Endothelial cell of umbilical vein (primary cell): ENCODE measurements around the gene SENP5. TPM values are rescaled to one million over a fixed set of nuclear protein-coding genes. Genes with fewer than 3 reads are reported as not detected.

Experiments
- BruUV-seq: library from RNA; stranded (reverse); fragments of 400-500 nt; replicated peaks from 2 replicates; lab custom pipeline; 2021; lab: Mats Ljungman, UMichigan
- CTCF ChIA-PET: fragments of 300-600, 350-600 bp; sonication (Branson Sonifier 250); formaldehyde crosslinking; loops from one replicate; lab custom pipeline; 2021; ENCODE audit warnings: antibody characterized with exemption, inconsistent platforms; lab: Charles Lee
- POLR2A ChIA-PET: fragments of 300-600, 350-600 bp; sonication (Branson Sonifier 250); formaldehyde crosslinking; loops from one replicate; lab custom pipeline; 2021; ENCODE audit warnings: antibody characterized with exemption, inconsistent platforms; lab: Charles Lee
- DNase-seq: peaks from one replicate; pipeline ENCODE4 v3.0.0-alpha.2; 2011; ENCODE audit warnings: low read depth, low spot score
- FAIRE-seq: peaks from 2 replicates; lab custom pipeline; 2011; peaks lifted over from hg19 to GRCh38; lab: Jason Lieb, UNC
- H2AFZ ChIP-seq: 2 replicates; pipeline ENCODE4 v1.6.0; 2012; ENCODE audit warnings: low read depth, low read length, control low read depth, inconsistent platforms
- H3K27ac ChIP-seq: 2 replicates; pipeline ENCODE4 v1.5.1; 2011; ENCODE audit warnings: low read depth, mild to moderate bottlenecking, control low read depth, low read length, moderate library complexity; ENCODE audit not compliant: insufficient read depth
- H3K27me3 ChIP-seq, 2 experiments: 2 replicates each; pipeline versions ENCODE4 v1.6.0 to v1.6.1; 2011; ENCODE audit warnings: low read length in 2 of 2, mixed read lengths in 1 of 2; ENCODE audit not compliant: control insufficient read depth in 2 of 2, insufficient read depth in 2 of 2
- H3K36me3 ChIP-seq, 2 experiments: 2 replicates in 1 of 2; 3 replicates in 1 of 2; pipeline ENCODE4 v1.5.1; 2011; ENCODE audit warnings: low read length in 2 of 2, mild to moderate bottlenecking in 1 of 2, moderate library complexity in 1 of 2; ENCODE audit not compliant: control insufficient read depth in 2 of 2, insufficient read depth in 2 of 2; ENCODE audit errors: extremely low read depth in 1 of 2
- H3K4me1 ChIP-seq: 3 replicates; pipeline ENCODE4 v1.5.1; 2011; ENCODE audit warnings: mild to moderate bottlenecking, low read length; ENCODE audit not compliant: control insufficient read depth, insufficient read depth; ENCODE audit errors: extremely low read depth
- H3K4me2 ChIP-seq: 2 replicates; pipeline ENCODE4 v1.6.1; 2011; ENCODE audit warnings: low read length, control low read depth, mixed read lengths; ENCODE audit not compliant: insufficient read depth
- H3K4me3 ChIP-seq, 3 experiments: fragments of 200-600 bp in 1 of 3; sonication (generic), shearing (Covaris generic) in 1 of 3; replicated peaks in 1 of 3; 2 replicates each; pipeline ENCODE4 v1.5.1; 2011 to 2016; ENCODE audit warnings: control low read depth in 3 of 3, low read length in 3 of 3, mild to moderate bottlenecking in 2 of 3, inconsistent platforms in 1 of 3, low read depth in 1 of 3, moderate library complexity in 1 of 3; ENCODE audit not compliant: insufficient read depth in 1 of 3
- H3K79me2 ChIP-seq: 2 replicates; pipeline ENCODE4 v1.6.0; 2012; ENCODE audit warnings: low read length, inconsistent platforms; ENCODE audit not compliant: control insufficient read depth, insufficient read depth
- H3K9ac ChIP-seq: replicated peaks from 2 replicates; pipeline ENCODE3; 2011; ENCODE audit warnings: low read length, control low read depth; ENCODE audit not compliant: insufficient read depth; ENCODE audit errors: extremely low read depth
- H3K9me1 ChIP-seq: replicated peaks from 3 replicates; pipeline ENCODE4 v1.6.0; 2011; ENCODE audit warnings: mild to moderate bottlenecking, low read length; ENCODE audit not compliant: control insufficient read depth, insufficient read depth; ENCODE audit errors: extremely low read depth
- H3K9me3 ChIP-seq: replicated peaks from 2 replicates; pipeline ENCODE4 v1.5.1; 2012; ENCODE audit warnings: low read length, inconsistent platforms; ENCODE audit not compliant: control insufficient read depth, insufficient read depth
- H4K20me1 ChIP-seq: replicated peaks from 2 replicates; pipeline ENCODE3; 2011; ENCODE audit warnings: mild to moderate bottlenecking, low read length; ENCODE audit not compliant: control insufficient read depth, insufficient read depth; ENCODE audit errors: extremely low read depth
- CTCF ChIP-seq, 2 donors: IDR thresholded peaks; 1 replicate in 1 of 2; 2 replicates in 1 of 2; pipeline ENCODE4 v1.5.1; 2011; ENCODE audit warnings: low read length in 2 of 2, mild to moderate bottlenecking in 2 of 2, moderate library complexity in 2 of 2, control low read depth in 1 of 2, inconsistent platforms in 1 of 2, low read depth in 1 of 2; ENCODE audit not compliant: insufficient read depth in 1 of 2; ENCODE audit errors: extremely low read depth in 1 of 2
- EZH2 ChIP-seq: IDR thresholded peaks from 2 replicates; pipeline ENCODE4 v1.6.1; 2012; ENCODE audit warnings: borderline replicate concordance, low read depth, mild to moderate bottlenecking, moderate library complexity, low read length, inconsistent platforms; ENCODE audit not compliant: severe bottlenecking
- FOS ChIP-seq: IDR thresholded peaks from 2 replicates; pipeline ENCODE4 v1.6.1; 2011; ENCODE audit warnings: mild to moderate bottlenecking, low read length, moderate library complexity, borderline replicate concordance; ENCODE audit not compliant: insufficient read depth
- GATA2 ChIP-seq: IDR thresholded peaks from 2 replicates; pipeline ENCODE4 v1.7.0; 2011; ENCODE audit warnings: low read depth, mild to moderate bottlenecking, moderate library complexity, mixed read lengths, low read length; ENCODE audit not compliant: insufficient read length, insufficient read depth
- JUN ChIP-seq: IDR thresholded peaks from 2 replicates; pipeline ENCODE4 v1.6.1; 2011; ENCODE audit warnings: borderline replicate concordance, low read depth; ENCODE audit not compliant: insufficient read length, insufficient read depth
- MAX ChIP-seq: IDR thresholded peaks from 2 replicates; pipeline ENCODE4 v1.6.1; 2011; ENCODE audit not compliant: insufficient read depth, insufficient read length
- MYC ChIP-seq: IDR thresholded peaks from one replicate; pipeline ENCODE4 v1.6.1; 2011; ENCODE audit warnings: mild to moderate bottlenecking, low read depth, low read length
- POLR2A ChIP-seq: IDR thresholded peaks from 2 replicates; pipeline ENCODE4 v1.6.1; 2012; ENCODE audit warnings: low read depth, mild to moderate bottlenecking, control low read depth, low read length
- POLR2AphosphoS5 ChIP-seq: IDR thresholded peaks from 2 replicates; pipeline ENCODE4 v1.6.1; 2012; ENCODE audit warnings: low read depth, mild to moderate bottlenecking, control low read depth, low read length, moderate library complexity; ENCODE audit not compliant: insufficient read depth
- dilution Hi-C: fragments of 300-500 bp; cut with MboI; formaldehyde crosslinking; loops from one replicate; pipeline ENCODE4 v1.15.0; 2019; ENCODE audit warnings: low sequenced_read_pairs; ENCODE audit not compliant: extremely low pct_ligation_motif_present
- intact Hi-C: fragments of 100-400 bp; cut with micrococcal nuclease; formaldehyde crosslinking; loops from one replicate; pipeline ENCODE4 v1.10.0; 2022
- polyA plus RNA-seq, 4 experiments: library from polyadenylated mRNA; depleted of rRNA in 3 of 4; stranded (reverse) in 3 of 4; unstranded in 1 of 4; fragments of >200 nt; gene quantifications; 2 replicates each; pipeline versions ENCODE4 v1.2.1 to v1.2.3, GENCODE V29; 2011 to 2012; ENCODE audit warnings: missing spikeins in 1 of 4
- total RNA-seq: library from RNA; stranded (reverse); gene quantifications from 2 replicates; pipeline ENCODE4 v1.2.3, GENCODE V29; 2021

The SENP5 gene
- total and polyA plus RNA-seq, 2 donors (not counting 3 experiments of a cell fraction or from before 2014, with no cell fraction given), result 7.9 to 33.5 TPM

- Histone ChIP-seq H3K4me3 (no peak overlapping the region), H3K27me3 (no peaks in the 10 kb centered on the region), H4K20me1 (no peaks in the 10 kb centered on the region), H3K9me1 (no peaks in the 10 kb centered on the region), H2AFZ (no peak overlapping the region), H3K36me3 (peaks cover 0 to 8% of the 10 kb centered on the region in 2 experiments), H3K9ac (no peak overlapping the region), H3K4me2 (no peak overlapping the region), H3K27ac (no peak overlapping the region), H3K79me2 (no peaks in the 10 kb centered on the region), H3K9me3 (no peaks in the 10 kb centered on the region), H3K4me1 (no peaks in the 10 kb centered on the region)
- dilution Hi-C loops, result no loop called here
- ChIA-PET CTCF (interaction anchor here (1.0 kb wide), 1 partner anchor 8 kb away, joined by 4 read pairs; no protein-coding TSS in a partner anchor), POLR2A (no interaction called here)
- BruUV-seq, result no TSS peak
- DNase-seq (no peak), FAIRE-seq (no peak)
- intact Hi-C loops, result no loop called here
- TF ChIP-seq GATA2 (no peak), POLR2A (no peak), JUN (no peak), CTCF (IDR thresholded peaks at IDR 0.05; ENCODE audit: extremely low read depth in 1 of 2, insufficient read depth in 1 of 2, low read depth in 1 of 2, low read length in 2 of 2) (no peak), FOS (no peak), MYC (no peak), MAX (no peak), EZH2 (no peak), POLR2AphosphoS5 (no peak)
Observed at GRCh38 chr3:196916995-196917394, 49.3 kb downstream of the SENP5 start.
